ENCODE measurements around the gene GPR153. TPM values are rescaled to one million over a fixed set of nuclear protein-coding genes. Genes with fewer than 3 reads are reported as not detected.

Gene GPR153
- total RNA-seq, 1 donor from 2014 or later: 4.2 TPM

GRCh38 chr1:6233376-6233775, 27.5 kb downstream of the GPR153 start:
- H3K27ac Mint-ChIP-seq (ENCODE audit: unreplicated experiment): no peak overlapping the region

GRCh38 chr1:6225651-6226050, 35.2 kb downstream of the GPR153 start:
- H3K4me3 Mint-ChIP-seq (ENCODE audit: unreplicated experiment): no peak overlapping the region
- H3K9me3 Mint-ChIP-seq (ENCODE audit: unreplicated experiment): no peaks in the 10 kb centered on the region

More at GRCh38 chr1:6233376-6233775, 27.5 kb downstream of the GPR153 start:
- Mint-ChIP-seq H3K4me1 (ENCODE audit: unreplicated experiment) (peaks cover 13% of the 10 kb centered on the region), H3K36me3 (ENCODE audit: unreplicated experiment) (peaks cover 11% of the 10 kb centered on the region), H3K4me3 (ENCODE audit: unreplicated experiment) (no peak overlapping the region), H3K9me3 (ENCODE audit: unreplicated experiment) (no peaks in the 10 kb centered on the region), H3K27me3 (ENCODE audit: unreplicated experiment) (no peaks in the 10 kb centered on the region)
- no peak for TF ChIP-seq CTCF (IDR thresholded peaks at IDR 0.05)
- DNase-seq (ENCODE audit: extremely low spot score, unreplicated experiment): no peak

GRCh38 chr1:6224718-6225117, 36.2 kb downstream of the GPR153 start:
- no peak for DNase-seq (ENCODE audit: extremely low spot score, unreplicated experiment)
- Mint-ChIP-seq H3K4me3 (ENCODE audit: unreplicated experiment) (no peak overlapping the region), H3K36me3 (ENCODE audit: unreplicated experiment) (peaks cover 24% of the 10 kb centered on the region), H3K4me1 (ENCODE audit: unreplicated experiment) (no peaks in the 10 kb centered on the region), H3K27ac (ENCODE audit: unreplicated experiment) (no peak overlapping the region), H3K9me3 (ENCODE audit: unreplicated experiment) (no peaks in the 10 kb centered on the region), H3K27me3 (ENCODE audit: unreplicated experiment) (no peaks in the 10 kb centered on the region)
- no peak for TF ChIP-seq CTCF (IDR thresholded peaks at IDR 0.05)

More at GRCh38 chr1:6225651-6226050, 35.2 kb downstream of the GPR153 start:
- H3K27ac Mint-ChIP-seq (ENCODE audit: unreplicated experiment): no peak overlapping the region
- H3K36me3 Mint-ChIP-seq (ENCODE audit: unreplicated experiment): peaks cover 24% of the 10 kb centered on the region
- DNase-seq (ENCODE audit: extremely low spot score, unreplicated experiment): no peak
- no peaks in the 10 kb centered on the region for H3K4me1 Mint-ChIP-seq (ENCODE audit: unreplicated experiment)
- TF ChIP-seq CTCF (IDR thresholded peaks at IDR 0.05): no peak
- H3K27me3 Mint-ChIP-seq (ENCODE audit: unreplicated experiment): no peaks in the 10 kb centered on the region

- Mint-ChIP-seq H3K9me3 (ENCODE audit: unreplicated experiment) (no peaks in the 10 kb centered on the region), H3K36me3 (ENCODE audit: unreplicated experiment) (peaks cover 24% of the 10 kb centered on the region), H3K4me1 (ENCODE audit: unreplicated experiment) (no peaks in the 10 kb centered on the region), H3K4me3 (ENCODE audit: unreplicated experiment) (no peak overlapping the region), H3K27me3 (ENCODE audit: unreplicated experiment) (no peaks in the 10 kb centered on the region), H3K27ac (ENCODE audit: unreplicated experiment) (no peak overlapping the region)
- no peak for TF ChIP-seq CTCF (IDR thresholded peaks at IDR 0.05)
- no peak for DNase-seq (ENCODE audit: extremely low spot score, unreplicated experiment)
Measured at GRCh38 chr1:6223617-6224016, 37.3 kb downstream of the GPR153 start.

- Mint-ChIP-seq H3K27me3 (ENCODE audit: unreplicated experiment) (no peaks in the 10 kb centered on the region), H3K4me1 (ENCODE audit: unreplicated experiment) (no peaks in the 10 kb centered on the region), H3K4me3 (ENCODE audit: unreplicated experiment) (no peak overlapping the region), H3K9me3 (ENCODE audit: unreplicated experiment) (no peaks in the 10 kb centered on the region), H3K27ac (ENCODE audit: unreplicated experiment) (no peak overlapping the region), H3K36me3 (ENCODE audit: unreplicated experiment) (peaks cover 24% of the 10 kb centered on the region)
- TF ChIP-seq CTCF (IDR thresholded peaks at IDR 0.05): no peak
- no peak for DNase-seq (ENCODE audit: extremely low spot score, unreplicated experiment)
Measured at GRCh38 chr1:6222636-6223035, 38.3 kb downstream of the GPR153 start.
